Transverse colon (tissue), 3 donors: ENCODE measurements around the gene RAD23B.

Source experiments
- POLR2A ChIP-seq: fragments of 450-650 bp; IDR thresholded peaks from one replicate; pipeline ENCODE4 v1.6.1; 2016; ENCODE audit warnings: antibody characterized with exemption, mild to moderate bottlenecking, moderate library complexity
- POLR2AphosphoS5 ChIP-seq, 3 donors: sonication (generic); formaldehyde crosslinking; IDR thresholded peaks; one replicate each; pipeline ENCODE4 v1.6.1; 2016; ENCODE audit warnings: antibody characterized with exemption in 3 of 3

DNA sequence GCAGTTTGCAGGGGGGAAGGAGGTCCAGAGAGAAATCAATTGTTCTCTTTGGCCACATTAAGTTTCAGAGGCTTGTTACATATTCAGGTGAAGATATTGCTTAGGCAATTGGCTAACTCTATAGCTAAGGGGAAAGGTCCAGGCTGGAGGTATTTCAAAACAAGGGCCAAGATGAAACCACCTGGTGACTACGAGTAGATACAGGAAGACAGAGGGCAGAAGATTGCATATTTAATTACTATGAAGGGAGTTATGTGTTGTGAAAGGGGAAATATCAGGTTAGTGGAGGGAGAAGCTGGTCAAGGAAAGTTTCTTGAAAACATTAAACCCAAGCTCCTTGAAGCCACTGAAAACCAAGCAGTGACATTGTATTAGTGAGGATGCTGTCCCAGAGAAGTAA lies 1.9 kb upstream of the RAD23B start:
- no peak for TF ChIP-seq POLR2A
- TF ChIP-seq POLR2AphosphoS5 (IDR thresholded peaks at IDR 0.05): no peak
